IMR-90 (cell line): ENCODE measurements around the gene OR6K3. TPM values are rescaled to one million over a fixed set of nuclear protein-coding genes. Genes with fewer than 3 reads are reported as not detected.

Source experiments
- ATAC-seq: fragments of 200-7000 bp; cut with Tn5 transposase; 2 replicates; pipeline ENCODE4 v1.9.1; 2020; ENCODE audit warnings: low read depth, mild to moderate bottlenecking, moderate library complexity
- BruUV-seq: library from RNA; stranded (reverse); fragments of 400-500 nt; replicated peaks from 2 replicates; lab custom pipeline; 2021; lab: Mats Ljungman, UMichigan
- CTCF ChIA-PET: fragments of 300-600 bp; formaldehyde crosslinking; extraction: SDS; loops from one replicate; lab custom pipeline; 2021; ENCODE audit warnings: antibody characterized with exemption; lab: Yijun Ruan, JAX
- POLR2A ChIA-PET: fragments of 300-600 bp; sonication (Branson Sonifier 250); formaldehyde crosslinking; loops from one replicate; lab custom pipeline; 2022; ENCODE audit warnings: antibody characterized with exemption; ENCODE audit not compliant: unreplicated experiment; lab: Charles Lee
- DNase-seq: peaks from one replicate; pipeline ENCODE4 v3.0.0; 2013
- H2AFZ ChIP-seq: replicated peaks from 2 replicates; pipeline ENCODE3; 2013; ENCODE audit warnings: low read length, mild to moderate bottlenecking; ENCODE audit not compliant: poor library complexity
- H2AK5ac ChIP-seq: 2 replicates; pipeline ENCODE4 v1.6.1; 2013; ENCODE audit warnings: low read depth, low read length, inconsistent platforms
- H2AK9ac ChIP-seq: replicated peaks from 2 replicates; pipeline ENCODE3; 2013; ENCODE audit warnings: mild to moderate bottlenecking, low read depth, low read length, moderate library complexity; ENCODE audit not compliant: poor library complexity
- H2BK120ac ChIP-seq: 2 replicates; pipeline ENCODE4 v1.6.1; 2013; ENCODE audit warnings: low read depth, low read length, inconsistent platforms
- H2BK15ac ChIP-seq: 3 replicates; pipeline ENCODE4 v1.6.1; 2013; ENCODE audit warnings: low read depth, low read length, inconsistent platforms
- H2BK20ac ChIP-seq: 2 replicates; pipeline ENCODE4 v1.6.1; 2013; ENCODE audit warnings: low read depth, mild to moderate bottlenecking, inconsistent platforms, low read length, moderate library complexity
- H2BK5ac ChIP-seq: 2 replicates; pipeline ENCODE4 v1.6.1; 2013; ENCODE audit warnings: mild to moderate bottlenecking, low read depth, low read length, inconsistent platforms; ENCODE audit not compliant: poor library complexity, severe bottlenecking
- H3K14ac ChIP-seq: replicated peaks from 2 replicates; pipeline ENCODE4 v1.6.1; 2013; ENCODE audit warnings: low read depth, low read length, inconsistent platforms
- H3K18ac ChIP-seq: 2 replicates; pipeline ENCODE4 v1.6.1; 2013; ENCODE audit warnings: low read depth, low read length, control low read depth
- H3K23ac ChIP-seq: 2 replicates; pipeline ENCODE4 v1.6.1; 2013; ENCODE audit warnings: low read depth, low read length, inconsistent platforms
- H3K27ac ChIP-seq: 2 replicates; pipeline ENCODE4 v1.5.1; 2013; ENCODE audit warnings: mild to moderate bottlenecking, control low read depth, low read length; ENCODE audit not compliant: insufficient read depth
- H3K27me3 ChIP-seq: 2 replicates; pipeline ENCODE4 v1.6.1; 2013; ENCODE audit warnings: low read length; ENCODE audit not compliant: control insufficient read depth, insufficient read depth
- H3K36me3 ChIP-seq: 2 replicates; pipeline ENCODE4 v1.6.1; 2013; ENCODE audit warnings: low read length, mixed read lengths; ENCODE audit not compliant: control insufficient read depth, insufficient read depth
- H3K4ac ChIP-seq: 2 replicates; pipeline ENCODE4 v1.6.1; 2013; ENCODE audit warnings: low read depth, low read length, inconsistent platforms
- H3K4me1 ChIP-seq: 2 replicates; pipeline ENCODE4 v1.6.1; 2013; ENCODE audit warnings: low read length, mixed read lengths; ENCODE audit not compliant: control insufficient read depth, insufficient read depth
- H3K4me2 ChIP-seq: 2 replicates; pipeline ENCODE4 v1.6.1; 2013; ENCODE audit warnings: low read depth, mild to moderate bottlenecking, control low read depth, low read length, moderate library complexity
- H3K4me3 ChIP-seq: 2 replicates; pipeline ENCODE4 v1.5.1; 2013; ENCODE audit warnings: low read depth, mild to moderate bottlenecking, control low read depth, low read length, moderate library complexity; ENCODE audit not compliant: insufficient read depth
- H3K56ac ChIP-seq: 2 replicates; pipeline ENCODE4 v1.6.1; 2013; ENCODE audit warnings: low read length, inconsistent platforms; ENCODE audit not compliant: insufficient read depth; ENCODE audit errors: extremely low read depth
- H3K79me1 ChIP-seq, 2 experiments: 2 replicates each; pipeline ENCODE4 v1.6.1; 2013; ENCODE audit warnings: low read length in 2 of 2, inconsistent platforms in 1 of 2, low read depth in 1 of 2
- H3K9ac ChIP-seq: 2 replicates; pipeline ENCODE4 v1.6.1; 2013; ENCODE audit warnings: low read depth, low read length, control low read depth
- H3K9me1 ChIP-seq: 2 replicates; pipeline ENCODE4 v1.6.1; 2013; ENCODE audit warnings: low read length, inconsistent platforms; ENCODE audit not compliant: insufficient read depth
- H3K9me3 ChIP-seq: 2 replicates; pipeline ENCODE4 v1.6.1; 2013; ENCODE audit warnings: low read length; ENCODE audit not compliant: control insufficient read depth, insufficient read depth
- H4K20me1 ChIP-seq: 2 replicates; pipeline ENCODE4 v1.6.1; 2013; ENCODE audit warnings: low read length, inconsistent platforms; ENCODE audit not compliant: insufficient read depth
- H4K5ac ChIP-seq: 2 replicates; pipeline ENCODE4 v1.6.1; 2013; ENCODE audit warnings: mild to moderate bottlenecking, low read depth, low read length, control low read depth
- H4K8ac ChIP-seq, 2 experiments: 2 replicates each; pipeline ENCODE4 v1.6.1; 2013; ENCODE audit warnings: low read depth in 2 of 2, low read length in 2 of 2, control low read depth in 1 of 2, inconsistent platforms in 1 of 2
- H4K91ac ChIP-seq: 2 replicates; pipeline ENCODE4 v1.6.1; 2013; ENCODE audit warnings: low read depth, low read length, inconsistent platforms; ENCODE audit not compliant: insufficient read depth
- RFX5 ChIP-seq: IDR thresholded peaks from 2 replicates; pipeline ENCODE4 v1.8.0; 2012; ENCODE audit warnings: low read depth, mild to moderate bottlenecking, low read length, moderate library complexity
- WGBS, 2 experiments: methylation state at CpG; one replicate each; pipeline versions ENCODE4 v1.1.5 to v1.1.7; 2013; ENCODE audit warnings: missing lambda C conversion rate in 2 of 2; ENCODE audit not compliant: insufficient read length in 1 of 2; ENCODE audit errors: extremely low coverage in 2 of 2; 5-methylcytosine and 5-hydroxymethylcytosine counted together
- dilution Hi-C: fragments of 300-500 bp; cut with HindIII; formaldehyde crosslinking; loops from one replicate; pipeline ENCODE4 v1.14.3; 2018; ENCODE audit warnings: low sequenced_read_pairs; ENCODE audit not compliant: unreplicated experiment
- in situ Hi-C: fragments of 300-500 bp; cut with MboI; formaldehyde crosslinking; loops from 3 replicates; pipeline ENCODE4 v1.14.3; 2019; ENCODE audit warnings: low sequenced_read_pairs, inconsistent platforms, mixed read lengths
- intact Hi-C: fragments of 100-400 bp; cut with micrococcal nuclease; formaldehyde crosslinking; loops from 2 replicates; pipeline ENCODE4 v1.10.0; 2022
- polyA plus RNA-seq, 3 experiments: library from polyadenylated mRNA; depleted of rRNA; stranded (reverse); fragments of >200 nt; gene quantifications; 2 replicates each; pipeline ENCODE4 v1.2.3, GENCODE V29; 2012; ENCODE audit warnings: low replicate concordance in 1 of 3
- total RNA-seq: library from RNA; depleted of rRNA; stranded (reverse); fragments of >200 nt; gene quantifications from 2 replicates; pipeline ENCODE4 v1.2.3, GENCODE V29; 2012

Gene OR6K3
- total and polyA plus RNA-seq, 2 of the 4 experiments (the other 2 are of a cell fraction) = not detected

GRCh38 chr1:158711098-158711497 is 9.4 kb downstream of the OR6K3 start:
- Histone ChIP-seq H4K5ac (no peak overlapping the region), H2BK5ac (no peak overlapping the region), H3K27me3 (no peaks in the 10 kb centered on the region), H3K23ac (no peak overlapping the region), H4K91ac (no peak overlapping the region), H3K79me1 (no peaks in the 10 kb centered on the region), H3K4me2 (no peak overlapping the region), H3K9me1 (no peaks in the 10 kb centered on the region), H3K9ac (no peak overlapping the region), H3K4me3 (no peak overlapping the region), H2BK20ac (no peak overlapping the region), H3K4me1 (no peaks in the 10 kb centered on the region), H3K36me3 (no peaks in the 10 kb centered on the region), H2AFZ (no peak overlapping the region), H3K56ac (no peak overlapping the region), H4K8ac (no peak overlapping the region), H3K18ac (no peak overlapping the region), H2BK120ac (no peak overlapping the region), H3K9me3 (no peaks in the 10 kb centered on the region), H3K14ac (no peak overlapping the region), H2AK9ac (no peak overlapping the region), H3K27ac (no peak overlapping the region), H2AK5ac (no peak overlapping the region), H2BK15ac (no peak overlapping the region), H4K20me1 (no peaks in the 10 kb centered on the region), H3K4ac (no peak overlapping the region)
- DNase-seq (no peak), ATAC-seq (no peak)
- in situ Hi-C loops (no loop called here), dilution Hi-C loops (no loop called here), intact Hi-C loops (no loop called here)
- POLR2A ChIA-PET = no interaction called here
- WGBS, 2 experiments = 0% methylated on average over 1 of the region's 4 CpGs; no CpG with 5 or more reads in 1 of the 2 experiments
- CTCF ChIA-PET = no interaction called here
- TF ChIP-seq RFX5 = no peak
- BruUV-seq = no TSS peak
